ENCODE data around the gene LRRK1. TPM values are rescaled to one million over a fixed set of nuclear protein-coding genes. Genes with fewer than 3 reads are reported as not detected.

LRRK1 gene
- polyA plus RNA-seq, 1 donor (not counting 4 experiments of a cell fraction or from before 2014, with no cell fraction given) = 6.2 TPM

GRCh38 chr15:100893964-100894295 lies 25.2 kb upstream of the LRRK1 start:
- dilution Hi-C loops (cut with MboI; ENCODE audit: extremely low pct_ligation_motif_present, low sequenced_read_pairs) = no loop called here
- no peak for TF ChIP-seq CTCF (optimal IDR thresholded peaks at IDR 0.05 in 1 of 3, IDR thresholded peaks at IDR 0.05 in 1 of 3, conservative IDR thresholded peaks at IDR 0.05 in 1 of 3; ENCODE audit: extremely low read depth in 1 of 3, insufficient read depth in 2 of 3, low read length in 3 of 3)
- TF ChIP-seq EZH2 (IDR thresholded peaks at IDR 0.05; ENCODE audit: low read length) = no peak
- no peak overlapping the region for H2AFZ ChIP-seq (ENCODE audit: control insufficient read depth, low read length)
- no peak overlapping the region for H3K4me3 ChIP-seq (ENCODE audit: control insufficient read depth in 2 of 3, extremely low read depth in 1 of 3, insufficient read depth in 2 of 3, low read depth in 1 of 3, low read length in 3 of 3)
- no peak for DNase-seq (ENCODE audit: low read depth, low spot score)
- H3K36me3 ChIP-seq (ENCODE audit: control insufficient read depth in 2 of 2, extremely low read depth in 1 of 2, insufficient read depth in 2 of 2, low read length in 2 of 2) = peaks cover 29 to 51% of the 10 kb centered on the region in 2 experiments
- H3K4me1 ChIP-seq (ENCODE audit: control insufficient read depth, extremely low read depth, insufficient read depth, low read length) = peaks cover 6% of the 10 kb centered on the region
- no peaks in the 10 kb centered on the region for H3K9me3 ChIP-seq (ENCODE audit: control insufficient read depth, low read depth, low read length)
- H3K9me1 ChIP-seq (ENCODE audit: control insufficient read depth, extremely low read depth, insufficient read depth, low read length) = no peaks in the 10 kb centered on the region
- no peak overlapping the region for H3K4me2 ChIP-seq (ENCODE audit: control insufficient read depth, extremely low read depth, insufficient read depth, low read depth, low read length)
- H3K79me2 ChIP-seq (ENCODE audit: control insufficient read depth, insufficient read depth, low read length) = peaks cover 2% of the 10 kb centered on the region
- no peaks in the 10 kb centered on the region for H3K27me3 ChIP-seq (ENCODE audit: control insufficient read depth, extremely low read depth, insufficient read depth, low read length)
- FAIRE-seq = no peak
- no peak overlapping the region for H3K27ac ChIP-seq (ENCODE audit: control insufficient read depth, insufficient read depth, low read length)
- H4K20me1 ChIP-seq (ENCODE audit: control insufficient read depth, extremely low read depth, insufficient read depth, low read length) = no peaks in the 10 kb centered on the region
- no peak overlapping the region for H3K9ac ChIP-seq (ENCODE audit: control insufficient read depth, extremely low read depth, insufficient read depth, low read length)

DNA sequence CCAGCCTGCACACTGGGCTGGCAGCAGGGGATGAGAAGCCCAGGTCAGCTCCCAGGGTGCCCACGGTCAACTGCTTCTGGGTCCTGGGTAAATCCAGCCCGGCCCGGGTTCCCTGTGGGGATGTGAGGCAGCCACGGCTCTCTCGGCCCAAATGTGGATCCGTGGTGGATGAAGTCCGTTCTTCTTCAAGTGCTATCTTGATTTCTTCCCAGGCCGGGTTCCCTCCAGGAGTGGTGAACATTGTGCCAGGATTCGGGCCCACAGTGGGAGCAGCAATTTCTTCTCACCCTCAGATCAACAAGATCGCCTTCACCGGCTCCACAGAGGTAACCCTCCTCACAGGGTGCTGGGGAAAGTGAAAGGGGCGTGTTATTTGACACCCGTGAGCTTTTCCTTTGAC lies 23.4 kb upstream of the LRRK1 start:
- TF ChIP-seq EZH2 (IDR thresholded peaks at IDR 0.05; ENCODE audit: low read length) (no peak), CTCF (optimal IDR thresholded peaks at IDR 0.05 in 1 of 3, IDR thresholded peaks at IDR 0.05 in 1 of 3, conservative IDR thresholded peaks at IDR 0.05 in 1 of 3; ENCODE audit: extremely low read depth in 1 of 3, insufficient read depth in 2 of 3, low read length in 3 of 3) (no peak)
- dilution Hi-C loops (cut with MboI; ENCODE audit: extremely low pct_ligation_motif_present, low sequenced_read_pairs) = no loop called here
- no peak overlapping the region for H3K4me3 ChIP-seq (ENCODE audit: control insufficient read depth in 2 of 3, extremely low read depth in 1 of 3, insufficient read depth in 2 of 3, low read depth in 1 of 3, low read length in 3 of 3)
- H3K27ac ChIP-seq (ENCODE audit: control insufficient read depth, insufficient read depth, low read length) = no peak overlapping the region
- no peak for DNase-seq (ENCODE audit: low read depth, low spot score)
- no peak overlapping the region for H2AFZ ChIP-seq (ENCODE audit: control insufficient read depth, low read length)
- H3K9ac ChIP-seq (ENCODE audit: control insufficient read depth, extremely low read depth, insufficient read depth, low read length) = no peak overlapping the region
- H3K4me2 ChIP-seq (ENCODE audit: control insufficient read depth, extremely low read depth, insufficient read depth, low read depth, low read length) = no peak overlapping the region
- no peaks in the 10 kb centered on the region for H4K20me1 ChIP-seq (ENCODE audit: control insufficient read depth, extremely low read depth, insufficient read depth, low read length)
- no peaks in the 10 kb centered on the region for H3K4me1 ChIP-seq (ENCODE audit: control insufficient read depth, extremely low read depth, insufficient read depth, low read length)
- H3K79me2 ChIP-seq (ENCODE audit: control insufficient read depth, insufficient read depth, low read length) = no peaks in the 10 kb centered on the region
- FAIRE-seq = no peak
- no peaks in the 10 kb centered on the region for H3K27me3 ChIP-seq (ENCODE audit: control insufficient read depth, extremely low read depth, insufficient read depth, low read length)
- H3K9me1 ChIP-seq (ENCODE audit: control insufficient read depth, extremely low read depth, insufficient read depth, low read length) = no peaks in the 10 kb centered on the region
- no peaks in the 10 kb centered on the region for H3K9me3 ChIP-seq (ENCODE audit: control insufficient read depth, low read depth, low read length)
- peaks cover 34 to 41% of the 10 kb centered on the region in 2 experiments for H3K36me3 ChIP-seq (ENCODE audit: control insufficient read depth in 2 of 2, extremely low read depth in 1 of 2, insufficient read depth in 2 of 2, low read length in 2 of 2)
